ENCODE measurements around the gene ADGRD1. TPM values are rescaled to one million over a fixed set of nuclear protein-coding genes. Genes with fewer than 3 reads are reported as not detected.

ADGRD1 gene
- total RNA-seq, 1 experiment from 2014 or later = 0.77 TPM

GRCh38 chr12:131058700-131059099, 105.0 kb downstream of the ADGRD1 start (continued):
- TF ChIP-seq, protein P1, sequence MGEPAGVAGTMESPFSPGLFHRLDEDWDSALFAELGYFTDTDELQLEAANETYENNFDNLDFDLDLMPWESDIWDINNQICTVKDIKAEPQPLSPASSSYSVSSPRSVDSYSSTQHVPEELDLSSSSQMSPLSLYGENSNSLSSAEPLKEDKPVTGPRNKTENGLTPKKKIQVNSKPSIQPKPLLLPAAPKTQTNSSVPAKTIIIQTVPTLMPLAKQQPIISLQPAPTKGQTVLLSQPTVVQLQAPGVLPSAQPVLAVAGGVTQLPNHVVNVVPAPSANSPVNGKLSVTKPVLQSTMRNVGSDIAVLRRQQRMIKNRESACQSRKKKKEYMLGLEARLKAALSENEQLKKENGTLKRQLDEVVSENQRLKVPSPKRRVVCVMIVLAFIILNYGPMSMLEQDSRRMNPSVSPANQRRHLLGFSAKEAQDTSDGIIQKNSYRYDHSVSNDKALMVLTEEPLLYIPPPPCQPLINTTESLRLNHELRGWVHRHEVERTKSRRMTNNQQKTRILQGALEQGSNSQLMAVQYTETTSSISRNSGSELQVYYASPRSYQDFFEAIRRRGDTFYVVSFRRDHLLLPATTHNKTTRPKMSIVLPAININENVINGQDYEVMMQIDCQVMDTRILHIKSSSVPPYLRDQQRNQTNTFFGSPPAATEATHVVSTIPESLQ (CRISPR knock-in tag; IDR thresholded peaks at IDR 0.05) = no peak
- TF ChIP-seq, protein P2, sequence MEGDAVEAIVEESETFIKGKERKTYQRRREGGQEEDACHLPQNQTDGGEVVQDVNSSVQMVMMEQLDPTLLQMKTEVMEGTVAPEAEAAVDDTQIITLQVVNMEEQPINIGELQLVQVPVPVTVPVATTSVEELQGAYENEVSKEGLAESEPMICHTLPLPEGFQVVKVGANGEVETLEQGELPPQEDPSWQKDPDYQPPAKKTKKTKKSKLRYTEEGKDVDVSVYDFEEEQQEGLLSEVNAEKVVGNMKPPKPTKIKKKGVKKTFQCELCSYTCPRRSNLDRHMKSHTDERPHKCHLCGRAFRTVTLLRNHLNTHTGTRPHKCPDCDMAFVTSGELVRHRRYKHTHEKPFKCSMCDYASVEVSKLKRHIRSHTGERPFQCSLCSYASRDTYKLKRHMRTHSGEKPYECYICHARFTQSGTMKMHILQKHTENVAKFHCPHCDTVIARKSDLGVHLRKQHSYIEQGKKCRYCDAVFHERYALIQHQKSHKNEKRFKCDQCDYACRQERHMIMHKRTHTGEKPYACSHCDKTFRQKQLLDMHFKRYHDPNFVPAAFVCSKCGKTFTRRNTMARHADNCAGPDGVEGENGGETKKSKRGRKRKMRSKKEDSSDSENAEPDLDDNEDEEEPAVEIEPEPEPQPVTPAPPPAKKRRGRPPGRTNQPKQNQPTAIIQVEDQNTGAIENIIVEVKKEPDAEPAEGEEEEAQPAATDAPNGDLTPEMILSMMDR (IDR thresholded peaks at IDR 0.05) = no peak

- ATAC-seq = no peak
- DNase-seq (ENCODE audit: low spot score) = no peak
- TF ChIP-seq MAX (CRISPR knock-in tag; IDR thresholded peaks at IDR 0.05) (no peak), ZNF423 (CRISPR knock-in tag; IDR thresholded peaks at IDR 0.05) (no peak), MYBL2 (CRISPR knock-in tag; IDR thresholded peaks at IDR 0.05) (no peak), IRF2 (CRISPR knock-in tag; IDR thresholded peaks at IDR 0.05; ENCODE audit: borderline replicate concordance, low read depth) (no peak), PRDM15 (CRISPR knock-in tag; IDR thresholded peaks at IDR 0.05) (no peak), NFE2L1 (CRISPR knock-in tag; IDR thresholded peaks at IDR 0.05) (no peak), NR2C2 (CRISPR knock-in tag; IDR thresholded peaks at IDR 0.05) (no peak)
- TF ChIP-seq, protein P3, sequence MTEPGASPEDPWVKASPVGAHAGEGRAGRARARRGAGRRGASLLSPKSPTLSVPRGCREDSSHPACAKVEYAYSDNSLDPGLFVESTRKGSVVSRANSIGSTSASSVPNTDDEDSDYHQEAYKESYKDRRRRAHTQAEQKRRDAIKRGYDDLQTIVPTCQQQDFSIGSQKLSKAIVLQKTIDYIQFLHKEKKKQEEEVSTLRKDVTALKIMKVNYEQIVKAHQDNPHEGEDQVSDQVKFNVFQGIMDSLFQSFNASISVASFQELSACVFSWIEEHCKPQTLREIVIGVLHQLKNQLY (CRISPR knock-in tag; IDR thresholded peaks at IDR 0.05) = no peak
- TF ChIP-seq, protein P4, sequence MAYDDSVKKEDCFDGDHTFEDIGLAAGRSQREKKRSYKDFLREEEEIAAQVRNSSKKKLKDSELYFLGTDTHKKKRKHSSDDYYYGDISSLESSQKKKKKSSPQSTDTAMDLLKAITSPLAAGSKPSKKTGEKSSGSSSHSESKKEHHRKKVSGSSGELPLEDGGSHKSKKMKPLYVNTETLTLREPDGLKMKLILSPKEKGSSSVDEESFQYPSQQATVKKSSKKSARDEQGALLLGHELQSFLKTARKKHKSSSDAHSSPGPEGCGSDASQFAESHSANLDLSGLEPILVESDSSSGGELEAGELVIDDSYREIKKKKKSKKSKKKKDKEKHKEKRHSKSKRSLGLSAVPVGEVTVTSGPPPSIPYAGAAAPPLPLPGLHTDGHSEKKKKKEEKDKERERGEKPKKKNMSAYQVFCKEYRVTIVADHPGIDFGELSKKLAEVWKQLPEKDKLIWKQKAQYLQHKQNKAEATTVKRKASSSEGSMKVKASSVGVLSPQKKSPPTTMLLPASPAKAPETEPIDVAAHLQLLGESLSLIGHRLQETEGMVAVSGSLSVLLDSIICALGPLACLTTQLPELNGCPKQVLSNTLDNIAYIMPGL (CRISPR knock-in tag; IDR thresholded peaks at IDR 0.05) = no peak
- no peaks in the 10 kb centered on the region for H3K27me3 Mint-ChIP-seq (ENCODE audit: low read depth)
- ChIA-PET POLR2A (no interaction called here), CTCF (no interaction called here)
- H3K4me1 Mint-ChIP-seq = no peaks in the 10 kb centered on the region
- H3K27ac Mint-ChIP-seq = no peak overlapping the region
- H3K36me3 Mint-ChIP-seq = no peaks in the 10 kb centered on the region
- H3K9me3 Mint-ChIP-seq = no peaks in the 10 kb centered on the region
- H3K4me3 Mint-ChIP-seq = no peak overlapping the region
These were observed 106.5 kb downstream of the ADGRD1 start for GRCh38 chr12:131060011-131060703.

Measured in WTC11 (cell line).